ENCODE results near the gene GNG12.
A peak's percentile ranks its signal among the peaks of the same experiment; 100 is the strongest.

The GNG12 gene

DNA sequence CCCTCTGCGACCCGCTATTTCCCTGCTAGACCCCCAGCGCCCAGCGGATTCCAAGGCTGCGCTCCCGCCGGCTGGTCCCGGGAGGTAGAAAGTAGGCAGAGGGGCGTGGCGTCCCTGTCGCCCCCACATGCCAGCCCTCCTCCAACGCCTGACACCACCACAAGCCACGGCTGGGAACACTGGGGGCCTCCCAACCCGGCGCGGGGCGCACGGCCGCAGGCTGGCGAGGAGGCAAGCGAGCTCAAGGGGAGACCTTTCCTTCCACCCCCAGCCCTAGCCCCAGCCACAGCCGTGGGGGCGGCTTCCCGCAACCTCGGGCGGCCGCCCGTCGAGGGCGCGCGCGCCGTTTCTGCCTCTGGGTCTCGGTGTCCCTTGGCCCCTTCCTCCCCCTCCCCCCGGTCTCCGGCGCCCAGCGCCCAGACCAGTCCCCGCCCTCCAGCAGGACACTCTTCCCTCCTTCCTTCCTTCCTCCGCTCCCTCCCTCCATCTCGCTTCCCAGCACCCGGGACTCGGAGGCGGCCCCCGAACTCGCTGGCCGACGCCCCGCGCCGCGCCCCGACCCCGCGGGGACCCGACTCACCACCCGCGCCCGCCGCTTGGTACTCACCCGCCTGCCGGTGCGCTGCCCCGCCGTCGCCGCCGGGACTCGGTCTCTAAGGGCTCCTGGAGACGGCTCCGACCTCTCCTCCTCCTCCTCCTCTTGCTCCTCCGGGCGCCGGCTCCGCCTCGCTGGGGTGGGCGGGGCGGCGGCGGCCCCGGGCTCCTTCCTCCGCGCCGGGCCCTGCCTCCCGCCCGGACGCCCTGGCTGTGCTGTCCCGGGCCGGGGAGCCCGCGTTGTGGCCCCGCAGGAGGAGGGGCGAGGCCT, at the start of gene GNG12:
TSS of gene GNG12 (minus strand) at position 731 of the 865 bp plus-strand sequence. CDS start 125,781 bp downstream, outside the sequence.
- Histone ChIP-seq H3K4me2 (peak within 1 kb of the TSS; percentile 85 to 100 (median 96)), H3K9me3 (replicated peaks in 1 of 11) (no peaks in the 10 kb centered on the region), H4K20me1 (no peaks in the 10 kb centered on the region; a peak in 1 of 22 replicates), H3K27ac (peak within 1 kb of the TSS in 10 of 11 experiments; percentile 8 to 69 (median 46); a peak in 20 of 22 replicates), H3K36me3 (no peaks in the 10 kb centered on the region), H3K4me3 (peak within 1 kb of the TSS; percentile 68 to 93 (median 77)), H3K9ac (peak within 1 kb of the TSS; percentile 51 to 83 (median 76)), H3K4me1 (peaks cover 10 to 43% (median 36%) of the 10 kb centered on the region in 10 experiments; a peak in 19 of 20 replicates), H3K27me3 (peaks cover 11 to 54% (median 47%) of the 10 kb centered on the region in 11 experiments)
- TF ChIP-seq Cebpa-rat (IDR thresholded peaks at IDR 0.05): no peak

DNA sequence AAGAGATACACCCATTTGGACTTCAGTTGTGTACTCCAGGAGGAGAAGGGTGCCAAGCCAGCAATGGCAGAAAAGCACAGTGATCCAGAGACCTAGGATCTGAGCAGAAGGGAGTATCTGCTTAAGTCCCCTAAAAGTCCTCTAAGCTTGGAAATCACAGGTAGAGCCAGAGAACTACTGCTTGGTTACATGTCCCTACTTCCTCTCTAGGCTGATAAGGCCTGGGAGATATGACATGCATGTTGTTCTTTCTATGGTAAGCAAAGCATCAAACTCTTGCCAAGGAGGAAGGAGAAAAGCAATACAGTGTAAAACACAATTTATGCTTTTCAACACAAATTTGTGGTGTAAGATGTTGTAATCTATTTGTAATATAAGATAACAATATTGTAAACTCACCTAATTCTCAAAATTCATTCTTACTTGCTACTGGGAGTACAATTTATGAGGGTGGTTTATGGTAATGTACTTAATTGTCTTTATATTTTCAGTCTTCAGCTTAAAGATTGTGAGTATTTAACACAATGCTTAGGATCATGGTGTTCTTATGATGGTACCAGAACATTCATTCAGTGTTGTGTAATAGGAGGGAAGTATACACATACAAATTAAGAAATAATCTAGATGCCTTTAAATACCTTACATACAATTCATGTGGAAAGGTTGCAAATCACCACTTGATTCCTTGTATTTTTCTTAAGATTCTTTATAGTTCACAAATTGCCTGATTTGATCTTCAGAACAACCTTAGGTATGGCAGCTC, 49.1 kb upstream of the GNG12 start:
- no peaks in the 10 kb centered on the region for H4K20me1 ChIP-seq
- no peaks in the 10 kb centered on the region for H3K36me3 ChIP-seq
- peaks cover 0 to 21% (median 12%) of the 10 kb centered on the region in 10 experiments; a peak in 12 of 20 replicates for H3K4me1 ChIP-seq
- H3K4me2 ChIP-seq: no peak overlapping the region
- H3K4me3 ChIP-seq: no peak overlapping the region
- H3K27me3 ChIP-seq: no peaks in the 10 kb centered on the region
- 0 out of 22 replicates have a peak, but pooled peaks cover 0 to 3% (median 0%) of the 10 kb centered on the region in 11 experiments for H3K9me3 ChIP-seq (replicated peaks in 1 of 11)
- no peak overlapping the region for H3K9ac ChIP-seq
- no peak for TF ChIP-seq Cebpa-rat (IDR thresholded peaks at IDR 0.05)
- no peak overlapping the region for H3K27ac ChIP-seq

GRCh38 chr1:67880056-67880601, 46.9 kb upstream of the GNG12 start:
- no peak overlapping the region for H3K4me2 ChIP-seq

GRCh38 chr1:67879485-67879884, 46.2 kb upstream of the GNG12 start:
- no peak overlapping the region for H3K9ac ChIP-seq
- TF ChIP-seq Cebpa-rat (IDR thresholded peaks at IDR 0.05): no peak
- H4K20me1 ChIP-seq: no peaks in the 10 kb centered on the region
- H3K4me1 ChIP-seq: no peaks in the 10 kb centered on the region
- no peak overlapping the region for H3K4me3 ChIP-seq
- H3K4me2 ChIP-seq: no peak overlapping the region
- no peaks in the 10 kb centered on the region for H3K27me3 ChIP-seq
- peaks cover 0 to 11% (median 3%) of the 10 kb centered on the region in 11 experiments; a peak in 7 of 22 replicates for H3K9me3 ChIP-seq (replicated peaks in 1 of 11)
- H3K27ac ChIP-seq: no peak overlapping the region
- no peaks in the 10 kb centered on the region for H3K36me3 ChIP-seq

More at GRCh38 chr1:67880056-67880601, 46.9 kb upstream of the GNG12 start:
- TF ChIP-seq Cebpa-rat (IDR thresholded peaks at IDR 0.05): no peak
- Histone ChIP-seq H3K27me3 (no peaks in the 10 kb centered on the region), H3K27ac (no peak overlapping the region), H3K9me3 (replicated peaks in 1 of 11) (peaks cover 0 to 5% (median under 1%) of the 10 kb centered on the region in 11 experiments; a peak in 4 of 22 replicates), H3K9ac (no peak overlapping the region), H4K20me1 (no peaks in the 10 kb centered on the region), H3K4me3 (no peak overlapping the region), H3K4me1 (no peaks in the 10 kb centered on the region), H3K36me3 (no peaks in the 10 kb centered on the region)

GRCh38 chr1:67874501-67875111, 41.3 kb upstream of the GNG12 start:
- Histone ChIP-seq H3K4me2 (no peak overlapping the region), H3K4me1 (no peaks in the 10 kb centered on the region), H3K36me3 (no peaks in the 10 kb centered on the region), H3K4me3 (no peak overlapping the region), H3K27me3 (no peaks in the 10 kb centered on the region), H3K9ac (no peak overlapping the region), H3K27ac (no peak overlapping the region), H3K9me3 (replicated peaks in 1 of 11) (peaks cover 0 to 17% (median 5%) of the 10 kb centered on the region in 11 experiments; a peak in 7 of 22 replicates), H4K20me1 (no peaks in the 10 kb centered on the region)
- TF ChIP-seq Cebpa-rat (IDR thresholded peaks at IDR 0.05): no peak

DNA sequence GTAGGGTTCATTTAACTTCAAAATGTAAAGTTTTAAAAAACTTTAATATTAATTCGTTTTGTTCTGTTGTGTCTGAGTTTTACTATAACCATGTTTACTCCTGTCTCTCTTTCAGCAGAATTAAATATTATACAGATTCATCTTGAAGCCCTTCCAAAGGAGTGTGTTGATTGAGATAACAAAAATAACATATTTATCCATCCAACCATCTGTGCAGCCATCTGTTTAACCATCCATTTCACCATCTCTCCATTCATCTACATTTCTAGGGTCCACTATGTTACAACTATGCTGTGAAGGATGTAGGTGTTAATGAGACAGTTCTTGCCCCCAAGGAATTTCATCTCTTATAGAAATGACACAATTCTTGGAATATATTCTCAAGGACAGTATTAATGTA, 36.0 kb upstream of the GNG12 start:
- Histone ChIP-seq H3K27ac (no peak overlapping the region), H3K27me3 (no peaks in the 10 kb centered on the region), H3K9ac (no peak overlapping the region), H3K9me3 (replicated peaks in 1 of 11) (0 out of 22 replicates have a peak, but pooled peaks cover 0 to 4% (median 0%) of the 10 kb centered on the region in 11 experiments), H3K36me3 (no peaks in the 10 kb centered on the region), H3K4me1 (no peaks in the 10 kb centered on the region), H3K4me3 (no peak overlapping the region), H3K4me2 (no peak overlapping the region), H4K20me1 (no peaks in the 10 kb centered on the region)
- TF ChIP-seq Cebpa-rat (IDR thresholded peaks at IDR 0.05): no peak

- no peak overlapping the region for H3K4me2 ChIP-seq
- H3K27me3 ChIP-seq: no peaks in the 10 kb centered on the region
- no peaks in the 10 kb centered on the region for H3K4me1 ChIP-seq
- no peak overlapping the region for H3K9ac ChIP-seq
- no peaks in the 10 kb centered on the region for H3K9me3 ChIP-seq (replicated peaks in 1 of 11)
- H3K4me3 ChIP-seq: no peak overlapping the region
- TF ChIP-seq Cebpa-rat (IDR thresholded peaks at IDR 0.05): no peak
- no peaks in the 10 kb centered on the region for H4K20me1 ChIP-seq
- no peaks in the 10 kb centered on the region for H3K36me3 ChIP-seq
- H3K27ac ChIP-seq: no peak overlapping the region
Measured at GRCh38 chr1:67863637-67864036, 30.4 kb upstream of the GNG12 start.

DNA sequence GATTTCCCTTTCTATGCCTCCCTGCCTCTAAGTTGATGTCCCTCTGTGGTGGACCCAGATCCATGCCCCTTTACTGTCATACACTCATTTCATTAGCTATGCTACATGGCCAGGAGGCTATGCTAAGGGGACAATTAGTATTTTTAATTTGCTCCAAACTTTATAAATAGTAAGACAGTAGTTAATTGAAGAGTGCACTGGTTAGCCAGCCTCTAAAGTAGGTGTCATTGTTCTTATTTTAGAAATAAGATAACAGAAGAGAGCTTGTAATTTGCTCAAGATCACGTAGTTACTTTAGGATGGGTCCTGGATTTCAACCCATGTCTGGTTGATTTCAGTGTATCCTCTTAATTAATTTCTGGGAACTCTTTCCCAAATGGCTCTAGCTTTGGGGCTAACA, 29.4 kb upstream of the GNG12 start:
- Histone ChIP-seq H3K4me2 (no peak overlapping the region), H3K4me1 (peaks cover 0 to under 1% (median 0%) of the 10 kb centered on the region in 10 experiments; a peak in 4 of 20 replicates), H3K27me3 (no peaks in the 10 kb centered on the region), H3K36me3 (no peaks in the 10 kb centered on the region), H3K9me3 (replicated peaks in 1 of 11) (no peaks in the 10 kb centered on the region), H4K20me1 (no peaks in the 10 kb centered on the region), H3K27ac (no peak overlapping the region), H3K4me3 (no peak overlapping the region), H3K9ac (no peak overlapping the region)
- no peak for TF ChIP-seq Cebpa-rat (IDR thresholded peaks at IDR 0.05)
